Parathyroid adenoma (tissue), 2 donors: ENCODE results near the gene IMPDH1.

ENCODE experiments used
- H2AFZ ChIP-seq: fragments of 300-600 bp; sonication (generic); one replicate; pipeline ENCODE4 v1.7.0; 2017; ENCODE audit warnings: antibody characterized with exemption, mild to moderate bottlenecking
- H3K27ac ChIP-seq: fragments of 300-600 bp; sonication (generic); one replicate; pipeline ENCODE4 v1.7.0; 2017
- H3K27me3 ChIP-seq: fragments of 300-600 bp; sonication (generic); one replicate; pipeline ENCODE4 v1.7.0; 2017; ENCODE audit warnings: low read length; ENCODE audit not compliant: control insufficient read depth, insufficient read depth
- H3K36me3 ChIP-seq: fragments of 300-600 bp; sonication (generic); one replicate; pipeline ENCODE4 v1.7.0; 2017; ENCODE audit warnings: low read length; ENCODE audit not compliant: control insufficient read depth, insufficient read depth
- H3K4me1 ChIP-seq: fragments of 300-600 bp; sonication (generic); one replicate; pipeline ENCODE4 v1.7.0; 2017; ENCODE audit warnings: control low read depth
- H3K4me2 ChIP-seq: fragments of 300-600 bp; sonication (generic); one replicate; pipeline ENCODE4 v1.7.0; 2017; ENCODE audit warnings: low read length
- H3K4me3 ChIP-seq: fragments of 300-600 bp; sonication (generic); one replicate; pipeline ENCODE4 v1.7.0; 2017; ENCODE audit warnings: low read depth, low read length
- H3K79me2 ChIP-seq: fragments of 300-600 bp; sonication (generic); one replicate; pipeline ENCODE4 v1.7.0; 2017; ENCODE audit warnings: control low read depth
- H3K9ac ChIP-seq: fragments of 300-600 bp; sonication (generic); one replicate; pipeline ENCODE4 v1.7.0; 2017; ENCODE audit warnings: mild to moderate bottlenecking
- H3K9me3 ChIP-seq: fragments of 300-600 bp; sonication (generic); one replicate; pipeline ENCODE4 v1.7.0; 2017; ENCODE audit warnings: low read length; ENCODE audit not compliant: control insufficient read depth
- CTCF ChIP-seq: fragments of 300-600 bp; sonication (generic); IDR thresholded peaks from one replicate; pipeline ENCODE4 v1.7.0; 2017; ENCODE audit warnings: antibody characterized with exemption, mild to moderate bottlenecking
- donor health status: primary hyperparathyroidism.

The IMPDH1 gene

DNA sequence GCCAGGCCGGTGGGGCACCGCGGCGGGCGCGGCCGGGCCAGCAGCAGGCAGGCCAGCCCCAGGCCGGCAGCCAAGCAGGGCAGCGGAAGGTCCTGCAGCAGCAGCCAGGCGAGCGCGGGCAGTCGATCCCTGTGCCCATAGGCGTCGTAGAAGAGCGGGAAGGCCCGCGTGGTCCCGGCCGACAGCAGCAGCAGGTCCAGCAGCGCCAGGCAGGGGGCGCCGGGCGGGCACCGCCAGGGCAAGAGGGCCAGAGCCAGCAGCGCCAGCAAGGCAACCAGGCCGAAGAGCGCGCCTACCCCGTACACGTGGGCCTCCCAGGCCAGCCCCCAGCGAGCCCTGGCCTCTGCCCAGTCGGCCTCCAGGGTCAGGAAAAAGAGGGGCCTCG lies 57.6 kb downstream of the IMPDH1 start:
- H3K79me2 ChIP-seq, result no peaks in the 10 kb centered on the region
- H3K9ac ChIP-seq, result no peak overlapping the region
- H2AFZ ChIP-seq, result peak overlapping the region; percentile 53
- no peaks in the 10 kb centered on the region for H3K36me3 ChIP-seq
- H3K4me3 ChIP-seq, result no peak overlapping the region
- no peak overlapping the region for H3K27ac ChIP-seq
- no peaks in the 10 kb centered on the region for H3K9me3 ChIP-seq
- H3K4me2 ChIP-seq, result no peak overlapping the region
- TF ChIP-seq CTCF, result peak; percentile 24
- no peaks in the 10 kb centered on the region for H3K27me3 ChIP-seq
- no peaks in the 10 kb centered on the region for H3K4me1 ChIP-seq

GRCh38 chr7:128351296-128352152 lies 58.3 kb downstream of the IMPDH1 start:
- no peaks in the 10 kb centered on the region for H3K4me1 ChIP-seq
- no peak for TF ChIP-seq CTCF
- peak overlapping the region; percentile 38 for H2AFZ ChIP-seq
- no peak overlapping the region for H3K4me2 ChIP-seq
- no peak overlapping the region for H3K9ac ChIP-seq
- H3K27me3 ChIP-seq, result no peaks in the 10 kb centered on the region
- no peaks in the 10 kb centered on the region for H3K36me3 ChIP-seq
- H3K79me2 ChIP-seq, result no peaks in the 10 kb centered on the region
- no peaks in the 10 kb centered on the region for H3K9me3 ChIP-seq
- no peak overlapping the region for H3K27ac ChIP-seq
- no peak overlapping the region for H3K4me3 ChIP-seq

GRCh38 chr7:128350708-128351295 lies 59.0 kb downstream of the IMPDH1 start:
- H3K27me3 ChIP-seq, result no peaks in the 10 kb centered on the region
- no peaks in the 10 kb centered on the region for H3K36me3 ChIP-seq
- H2AFZ ChIP-seq, result no peak overlapping the region
- H3K79me2 ChIP-seq, result no peaks in the 10 kb centered on the region
- H3K4me3 ChIP-seq, result no peak overlapping the region
- H3K27ac ChIP-seq, result no peak overlapping the region
- H3K4me2 ChIP-seq, result no peak overlapping the region
- H3K4me1 ChIP-seq, result no peaks in the 10 kb centered on the region
- no peak overlapping the region for H3K9ac ChIP-seq
- TF ChIP-seq CTCF, result no peak
- H3K9me3 ChIP-seq, result no peaks in the 10 kb centered on the region

DNA sequence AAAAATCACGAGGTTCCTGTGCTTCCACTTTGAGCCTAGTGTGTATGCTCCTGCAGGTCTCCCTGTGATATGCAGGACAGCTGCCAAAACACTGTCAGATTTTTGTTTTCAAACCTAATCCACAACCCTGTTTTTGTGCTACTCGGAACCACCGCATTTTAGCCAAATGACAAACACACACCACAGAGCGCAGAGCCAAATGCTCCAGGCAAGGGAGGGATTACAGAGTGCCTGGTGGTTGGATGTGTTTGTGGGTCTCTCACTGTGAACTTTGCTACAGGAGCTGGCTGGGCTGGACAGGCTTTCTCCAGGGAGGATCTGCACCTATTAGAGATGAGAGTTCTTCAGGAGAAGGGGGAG lies 60.3 kb downstream of the IMPDH1 start:
- no peaks in the 10 kb centered on the region for H3K4me1 ChIP-seq
- H3K4me3 ChIP-seq, result no peak overlapping the region
- no peak overlapping the region for H3K27ac ChIP-seq
- H3K36me3 ChIP-seq, result no peaks in the 10 kb centered on the region
- no peak overlapping the region for H2AFZ ChIP-seq
- TF ChIP-seq CTCF, result no peak
- H3K9ac ChIP-seq, result no peak overlapping the region
- H3K9me3 ChIP-seq, result no peaks in the 10 kb centered on the region
- no peaks in the 10 kb centered on the region for H3K27me3 ChIP-seq
- no peaks in the 10 kb centered on the region for H3K79me2 ChIP-seq
- no peak overlapping the region for H3K4me2 ChIP-seq
